Astrocyte (in vitro differentiated cells and primary cell): ENCODE data around the gene AKAP8L. TPM values are rescaled to one million over a fixed set of nuclear protein-coding genes. Genes with fewer than 3 reads are reported as not detected.

Experiments used
- DNase-seq: peaks from one replicate; pipeline ENCODE4 v3.0.0-alpha.2; 2010; ENCODE audit warnings: low read depth
- FAIRE-seq: peaks from 2 replicates; lab custom pipeline; 2011; peaks lifted over from hg19 to GRCh38; lab: Jason Lieb, UNC
- H2AFZ ChIP-seq: 2 replicates; pipeline ENCODE4 v1.6.0; 2012; ENCODE audit warnings: low read depth, low read length, inconsistent platforms
- H3K27ac ChIP-seq: 2 replicates; pipeline ENCODE4 v1.5.1; 2011; ENCODE audit warnings: low read depth, low read length, inconsistent platforms
- H3K27me3 ChIP-seq: 2 replicates; pipeline ENCODE4 v1.6.0; 2011; ENCODE audit warnings: low read length, inconsistent platforms; ENCODE audit not compliant: insufficient read depth
- H3K36me3 ChIP-seq: 2 replicates; pipeline ENCODE4 v1.5.1; 2011; ENCODE audit warnings: low read length, inconsistent platforms; ENCODE audit not compliant: insufficient read depth
- H3K4me1 ChIP-seq: 2 replicates; pipeline ENCODE4 v1.5.1; 2011; ENCODE audit warnings: low read length, inconsistent platforms; ENCODE audit not compliant: insufficient read depth
- H3K4me2 ChIP-seq: 2 replicates; pipeline ENCODE4 v1.6.0; 2012; ENCODE audit warnings: low read length, inconsistent platforms
- H3K4me3 ChIP-seq: 2 replicates; pipeline ENCODE4 v1.5.1; 2011; ENCODE audit warnings: low read depth, mild to moderate bottlenecking, low read length, inconsistent platforms; ENCODE audit not compliant: insufficient read depth
- H3K79me2 ChIP-seq: 2 replicates; pipeline ENCODE4 v1.6.0; 2012; ENCODE audit warnings: mild to moderate bottlenecking, low read length, inconsistent platforms; ENCODE audit not compliant: insufficient read depth
- H3K9ac ChIP-seq: 2 replicates; pipeline ENCODE4 v1.6.0; 2012; ENCODE audit warnings: mild to moderate bottlenecking, low read length, inconsistent platforms
- H3K9me3 ChIP-seq: 2 replicates; pipeline ENCODE4 v1.5.1; 2012; ENCODE audit warnings: low read depth, mild to moderate bottlenecking, low read length, inconsistent platforms; ENCODE audit not compliant: insufficient read depth
- H4K20me1 ChIP-seq: 2 replicates; pipeline ENCODE4 v1.6.0; 2012; ENCODE audit warnings: low read length, inconsistent platforms; ENCODE audit not compliant: insufficient read depth
- H3K27ac Mint-ChIP-seq: one replicate; pipeline ENCODE4 v1.8.0; 2021; ENCODE audit warnings: mild to moderate bottlenecking, mixed read lengths; ENCODE audit not compliant: unreplicated experiment
- H3K27me3 Mint-ChIP-seq: one replicate; pipeline ENCODE4 v1.8.0; 2021; ENCODE audit warnings: low read depth, mixed read lengths; ENCODE audit not compliant: unreplicated experiment
- H3K36me3 Mint-ChIP-seq: one replicate; pipeline ENCODE4 v1.8.0; 2021; ENCODE audit warnings: low read depth, mixed read lengths; ENCODE audit not compliant: unreplicated experiment
- H3K4me1 Mint-ChIP-seq: one replicate; pipeline ENCODE4 v1.8.0; 2021; ENCODE audit warnings: low read depth, mixed read lengths; ENCODE audit not compliant: unreplicated experiment
- H3K4me3 Mint-ChIP-seq: one replicate; pipeline ENCODE4 v1.8.0; 2021; ENCODE audit warnings: mild to moderate bottlenecking, moderate library complexity, mixed read lengths; ENCODE audit not compliant: unreplicated experiment
- H3K9me3 Mint-ChIP-seq: one replicate; pipeline ENCODE4 v1.8.0; 2021; ENCODE audit warnings: mild to moderate bottlenecking, mixed read lengths; ENCODE audit not compliant: unreplicated experiment
- CTCF ChIP-seq: IDR thresholded peaks from 2 replicates; pipeline ENCODE4 v1.5.1; 2011; ENCODE audit warnings: low read depth, mild to moderate bottlenecking, inconsistent platforms, low read length, moderate library complexity; ENCODE audit not compliant: insufficient read depth
- EZH2 ChIP-seq: IDR thresholded peaks from 2 replicates; pipeline ENCODE4 v1.6.1; 2012; ENCODE audit warnings: mild to moderate bottlenecking, low read length, inconsistent platforms; ENCODE audit not compliant: insufficient read depth
- total RNA-seq: library from RNA; stranded (reverse); gene quantifications from 2 replicates; pipeline ENCODE4 v1.2.1, GENCODE V29; 2021

AKAP8L gene
- total RNA-seq, 1 donor from 2014 or later: 101 TPM

GRCh38 chr19:15332311-15332996, 86.3 kb downstream of the AKAP8L start, which contains the start of gene BRD4:
TSS of gene BRD4 (minus strand) at chr19:15332539. CDS start at chr19:15273099, 59,440 bp downstream.
- no peaks in the 10 kb centered on the region for H3K36me3 ChIP-seq
- peak within 1 kb of the TSS; percentile 78 for H2AFZ ChIP-seq
- H3K27ac ChIP-seq: peak within 1 kb of the TSS; percentile 97
- peaks cover 7% of the 10 kb centered on the region for H3K36me3 Mint-ChIP-seq
- no peak for DNase-seq
- no peaks in the 10 kb centered on the region for H3K27me3 ChIP-seq
- H3K9ac ChIP-seq: peak within 1 kb of the TSS; percentile 99
- peak within 1 kb of the TSS; percentile 84 for H3K4me3 ChIP-seq
- peaks cover 26% of the 10 kb centered on the region for H3K4me1 Mint-ChIP-seq
- peaks cover 40% of the 10 kb centered on the region for H4K20me1 ChIP-seq
- peaks cover 66% of the 10 kb centered on the region for H3K79me2 ChIP-seq
- H3K4me1 ChIP-seq: peaks cover 28% of the 10 kb centered on the region
- FAIRE-seq: no peak
- TF ChIP-seq EZH2: no peak
- TF ChIP-seq CTCF: no peak
- peak within 1 kb of the TSS; percentile 98 for H3K27ac Mint-ChIP-seq
- peak within 1 kb of the TSS; percentile 100 for H3K4me2 ChIP-seq
- no peaks in the 10 kb centered on the region for H3K27me3 Mint-ChIP-seq
- H3K4me3 Mint-ChIP-seq: peak within 1 kb of the TSS; percentile 100
- H3K9me3 Mint-ChIP-seq: no peaks in the 10 kb centered on the region
- H3K9me3 ChIP-seq: no peaks in the 10 kb centered on the region

GRCh38 chr19:15331419-15332310, 87.1 kb downstream of the AKAP8L start:
- no peak for DNase-seq
- peaks cover 48% of the 10 kb centered on the region for H4K20me1 ChIP-seq
- H3K36me3 ChIP-seq: no peaks in the 10 kb centered on the region
- Mint-ChIP-seq H3K4me3 (peak overlapping the region; percentile 100), H3K36me3 (peaks cover 6% of the 10 kb centered on the region), H3K27me3 (no peaks in the 10 kb centered on the region), H3K9me3 (no peaks in the 10 kb centered on the region), H3K4me1 (peaks cover 34% of the 10 kb centered on the region), H3K27ac (peak overlapping the region; percentile 98)
- H3K4me2 ChIP-seq: peak overlapping the region; percentile 91
- FAIRE-seq: no peak
- H3K9ac ChIP-seq: peak overlapping the region; percentile 99
- H2AFZ ChIP-seq: no peak overlapping the region
- no peaks in the 10 kb centered on the region for H3K9me3 ChIP-seq
- TF ChIP-seq EZH2: no peak
- no peak for TF ChIP-seq CTCF
- peak overlapping the region; percentile 97 for H3K27ac ChIP-seq
- peaks cover 74% of the 10 kb centered on the region for H3K79me2 ChIP-seq
- H3K4me1 ChIP-seq: peaks cover 29% of the 10 kb centered on the region
- no peaks in the 10 kb centered on the region for H3K27me3 ChIP-seq
- peak overlapping the region; percentile 84 for H3K4me3 ChIP-seq
